IMR-90 (cell line): ENCODE results near the gene VAV3. TPM values are rescaled to one million over a fixed set of nuclear protein-coding genes. Genes with fewer than 3 reads are reported as not detected.

ENCODE experiments used
- ATAC-seq: fragments of 200-7000 bp; cut with Tn5 transposase; 2 replicates; pipeline ENCODE4 v1.9.1; 2020; ENCODE audit warnings: low read depth, mild to moderate bottlenecking, moderate library complexity
- BruUV-seq: library from RNA; stranded (reverse); fragments of 400-500 nt; replicated peaks from 2 replicates; lab custom pipeline; 2021; lab: Mats Ljungman, UMichigan
- CTCF ChIA-PET: fragments of 300-600 bp; formaldehyde crosslinking; extraction: SDS; loops from one replicate; lab custom pipeline; 2021; ENCODE audit warnings: antibody characterized with exemption; lab: Yijun Ruan, JAX
- POLR2A ChIA-PET: fragments of 300-600 bp; sonication (Branson Sonifier 250); formaldehyde crosslinking; loops from one replicate; lab custom pipeline; 2022; ENCODE audit warnings: antibody characterized with exemption; ENCODE audit not compliant: unreplicated experiment; lab: Charles Lee
- DNase-seq: peaks from one replicate; pipeline ENCODE4 v3.0.0; 2013
- H2AFZ ChIP-seq: replicated peaks from 2 replicates; pipeline ENCODE3; 2013; ENCODE audit warnings: low read length, mild to moderate bottlenecking; ENCODE audit not compliant: poor library complexity
- H2AK5ac ChIP-seq: 2 replicates; pipeline ENCODE4 v1.6.1; 2013; ENCODE audit warnings: low read depth, low read length, inconsistent platforms
- H2AK9ac ChIP-seq: replicated peaks from 2 replicates; pipeline ENCODE3; 2013; ENCODE audit warnings: mild to moderate bottlenecking, low read depth, low read length, moderate library complexity; ENCODE audit not compliant: poor library complexity
- H2BK120ac ChIP-seq: 2 replicates; pipeline ENCODE4 v1.6.1; 2013; ENCODE audit warnings: low read depth, low read length, inconsistent platforms
- H2BK15ac ChIP-seq: 3 replicates; pipeline ENCODE4 v1.6.1; 2013; ENCODE audit warnings: low read depth, low read length, inconsistent platforms
- H2BK20ac ChIP-seq: 2 replicates; pipeline ENCODE4 v1.6.1; 2013; ENCODE audit warnings: low read depth, mild to moderate bottlenecking, inconsistent platforms, low read length, moderate library complexity
- H2BK5ac ChIP-seq: 2 replicates; pipeline ENCODE4 v1.6.1; 2013; ENCODE audit warnings: mild to moderate bottlenecking, low read depth, low read length, inconsistent platforms; ENCODE audit not compliant: poor library complexity, severe bottlenecking
- H3K14ac ChIP-seq: replicated peaks from 2 replicates; pipeline ENCODE4 v1.6.1; 2013; ENCODE audit warnings: low read depth, low read length, inconsistent platforms
- H3K18ac ChIP-seq: 2 replicates; pipeline ENCODE4 v1.6.1; 2013; ENCODE audit warnings: low read depth, low read length, control low read depth
- H3K23ac ChIP-seq: 2 replicates; pipeline ENCODE4 v1.6.1; 2013; ENCODE audit warnings: low read depth, low read length, inconsistent platforms
- H3K27ac ChIP-seq: 2 replicates; pipeline ENCODE4 v1.5.1; 2013; ENCODE audit warnings: mild to moderate bottlenecking, control low read depth, low read length; ENCODE audit not compliant: insufficient read depth
- H3K27me3 ChIP-seq: 2 replicates; pipeline ENCODE4 v1.6.1; 2013; ENCODE audit warnings: low read length; ENCODE audit not compliant: control insufficient read depth, insufficient read depth
- H3K36me3 ChIP-seq: 2 replicates; pipeline ENCODE4 v1.6.1; 2013; ENCODE audit warnings: low read length, mixed read lengths; ENCODE audit not compliant: control insufficient read depth, insufficient read depth
- H3K4ac ChIP-seq: 2 replicates; pipeline ENCODE4 v1.6.1; 2013; ENCODE audit warnings: low read depth, low read length, inconsistent platforms
- H3K4me1 ChIP-seq: 2 replicates; pipeline ENCODE4 v1.6.1; 2013; ENCODE audit warnings: low read length, mixed read lengths; ENCODE audit not compliant: control insufficient read depth, insufficient read depth
- H3K4me2 ChIP-seq: 2 replicates; pipeline ENCODE4 v1.6.1; 2013; ENCODE audit warnings: low read depth, mild to moderate bottlenecking, control low read depth, low read length, moderate library complexity
- H3K4me3 ChIP-seq: 2 replicates; pipeline ENCODE4 v1.5.1; 2013; ENCODE audit warnings: low read depth, mild to moderate bottlenecking, control low read depth, low read length, moderate library complexity; ENCODE audit not compliant: insufficient read depth
- H3K56ac ChIP-seq: 2 replicates; pipeline ENCODE4 v1.6.1; 2013; ENCODE audit warnings: low read length, inconsistent platforms; ENCODE audit not compliant: insufficient read depth; ENCODE audit errors: extremely low read depth
- H3K79me1 ChIP-seq, 2 experiments: 2 replicates each; pipeline ENCODE4 v1.6.1; 2013; ENCODE audit warnings: low read length in 2 of 2, inconsistent platforms in 1 of 2, low read depth in 1 of 2
- H3K9ac ChIP-seq: 2 replicates; pipeline ENCODE4 v1.6.1; 2013; ENCODE audit warnings: low read depth, low read length, control low read depth
- H3K9me1 ChIP-seq: 2 replicates; pipeline ENCODE4 v1.6.1; 2013; ENCODE audit warnings: low read length, inconsistent platforms; ENCODE audit not compliant: insufficient read depth
- H3K9me3 ChIP-seq: 2 replicates; pipeline ENCODE4 v1.6.1; 2013; ENCODE audit warnings: low read length; ENCODE audit not compliant: control insufficient read depth, insufficient read depth
- H4K20me1 ChIP-seq: 2 replicates; pipeline ENCODE4 v1.6.1; 2013; ENCODE audit warnings: low read length, inconsistent platforms; ENCODE audit not compliant: insufficient read depth
- H4K5ac ChIP-seq: 2 replicates; pipeline ENCODE4 v1.6.1; 2013; ENCODE audit warnings: mild to moderate bottlenecking, low read depth, low read length, control low read depth
- H4K8ac ChIP-seq, 2 experiments: 2 replicates each; pipeline ENCODE4 v1.6.1; 2013; ENCODE audit warnings: low read depth in 2 of 2, low read length in 2 of 2, control low read depth in 1 of 2, inconsistent platforms in 1 of 2
- H4K91ac ChIP-seq: 2 replicates; pipeline ENCODE4 v1.6.1; 2013; ENCODE audit warnings: low read depth, low read length, inconsistent platforms; ENCODE audit not compliant: insufficient read depth
- BHLHE40 ChIP-seq: fragments of 150-350 bp; IDR thresholded peaks from 2 replicates; pipeline ENCODE4 v1.6.1; 2016; ENCODE audit warnings: mild to moderate bottlenecking, low read depth, low read length
- CEBPB ChIP-seq: IDR thresholded peaks from 2 replicates; pipeline ENCODE4 v1.6.1; 2012; ENCODE audit warnings: low read depth, low read length, improper control_type of control experiment
- CHD1 ChIP-seq: IDR thresholded peaks from 2 replicates; pipeline ENCODE4 v1.6.1; 2012; ENCODE audit warnings: low read depth, low read length, improper control_type of control experiment
- CTCF ChIP-seq: conservative IDR thresholded peaks from 2 replicates; pipeline ENCODE4 v1.5.1; 2012; ENCODE audit warnings: mild to moderate bottlenecking, low read depth, low read length, improper control_type of control experiment
- MAZ ChIP-seq: IDR thresholded peaks from 2 replicates; pipeline ENCODE4 v1.6.1; 2012; ENCODE audit warnings: low read depth, mild to moderate bottlenecking, low read length, improper control_type of control experiment, moderate library complexity, borderline replicate concordance
- MXI1 ChIP-seq: IDR thresholded peaks from 2 replicates; pipeline ENCODE4 v1.6.1; 2012; ENCODE audit warnings: low read depth, mild to moderate bottlenecking, low read length, moderate library complexity, borderline replicate concordance
- RAD21 ChIP-seq: IDR thresholded peaks from 2 replicates; pipeline ENCODE4 v1.6.1; 2012; ENCODE audit warnings: low read length, improper control_type of control experiment
- USF2 ChIP-seq: fragments of 150-350 bp; IDR thresholded peaks from 2 replicates; pipeline ENCODE4 v1.6.1; 2017; ENCODE audit warnings: mild to moderate bottlenecking, antibody characterized with exemption, low read length, low read depth
- WGBS, 2 experiments: methylation state at CpG; one replicate each; pipeline versions ENCODE4 v1.1.5 to v1.1.7; 2013; ENCODE audit warnings: missing lambda C conversion rate in 2 of 2; ENCODE audit not compliant: insufficient read length in 1 of 2; ENCODE audit errors: extremely low coverage in 2 of 2; 5-methylcytosine and 5-hydroxymethylcytosine counted together
- dilution Hi-C: fragments of 300-500 bp; cut with HindIII; formaldehyde crosslinking; loops from one replicate; pipeline ENCODE4 v1.14.3; 2018; ENCODE audit warnings: low sequenced_read_pairs; ENCODE audit not compliant: unreplicated experiment
- in situ Hi-C: fragments of 300-500 bp; cut with MboI; formaldehyde crosslinking; loops from 3 replicates; pipeline ENCODE4 v1.14.3; 2019; ENCODE audit warnings: low sequenced_read_pairs, inconsistent platforms, mixed read lengths
- intact Hi-C: fragments of 100-400 bp; cut with micrococcal nuclease; formaldehyde crosslinking; loops from 2 replicates; pipeline ENCODE4 v1.10.0; 2022
- polyA plus RNA-seq, 3 experiments: library from polyadenylated mRNA; depleted of rRNA; stranded (reverse); fragments of >200 nt; gene quantifications; 2 replicates each; pipeline ENCODE4 v1.2.3, GENCODE V29; 2012; ENCODE audit warnings: low replicate concordance in 1 of 3
- total RNA-seq: library from RNA; depleted of rRNA; stranded (reverse); fragments of >200 nt; gene quantifications from 2 replicates; pipeline ENCODE4 v1.2.3, GENCODE V29; 2012

VAV3 gene
- total and polyA plus RNA-seq, 2 of the 4 experiments (the other 2 are of a cell fraction) = 0.12 to 0.18 TPM

GRCh38 chr1:107795994-107796393, 169.0 kb downstream of the VAV3 start:
- H3K56ac ChIP-seq = no peak overlapping the region
- DNase-seq (no peak), ATAC-seq (no peak)
- no peak overlapping the region for H2BK15ac ChIP-seq
- no peaks in the 10 kb centered on the region for H3K79me1 ChIP-seq
- H4K91ac ChIP-seq = no peak overlapping the region
- no peak for TF ChIP-seq BHLHE40
- no peak for TF ChIP-seq USF2
- TF ChIP-seq MAZ = no peak
- TF ChIP-seq RAD21 = no peak
- TF ChIP-seq MXI1 = no peak
- no peak for TF ChIP-seq CHD1
- TF ChIP-seq CTCF = no peak
- TF ChIP-seq CEBPB = no peak
- no peaks in the 10 kb centered on the region for H3K36me3 ChIP-seq
- in situ Hi-C loops = no loop called here
- no peaks in the 10 kb centered on the region for H4K20me1 ChIP-seq
- no peak overlapping the region for H4K8ac ChIP-seq
- H3K4me2 ChIP-seq = no peak overlapping the region
- H3K9me3 ChIP-seq = no peaks in the 10 kb centered on the region
- H3K9me1 ChIP-seq = no peaks in the 10 kb centered on the region
- intact Hi-C loops = no loop called here
- no peaks in the 10 kb centered on the region for H3K4me1 ChIP-seq
- no peak overlapping the region for H3K4ac ChIP-seq
- H2BK20ac ChIP-seq = no peak overlapping the region
- dilution Hi-C loops = no loop called here
- no peak overlapping the region for H2AFZ ChIP-seq
- no peak overlapping the region for H3K18ac ChIP-seq
- H3K27ac ChIP-seq = no peak overlapping the region
- no peak overlapping the region for H3K23ac ChIP-seq
- no peak overlapping the region for H2AK5ac ChIP-seq
- H3K4me3 ChIP-seq = no peak overlapping the region
- POLR2A ChIA-PET = no interaction called here
- BruUV-seq = no TSS peak
- no peak overlapping the region for H3K9ac ChIP-seq
- no peaks in the 10 kb centered on the region for H3K27me3 ChIP-seq
- no peak overlapping the region for H2BK5ac ChIP-seq
- H4K5ac ChIP-seq = no peak overlapping the region
- WGBS, 2 experiments = no CpG with 5 or more reads among the region's 2 CpGs
- H3K14ac ChIP-seq = no peak overlapping the region
- no peak overlapping the region for H2AK9ac ChIP-seq
- CTCF ChIA-PET = no interaction called here
- H2BK120ac ChIP-seq = no peak overlapping the region
